GM19238 (cell line): ENCODE results near the gene HS3ST4.

Experiments
- DNase-seq: peaks from one replicate; pipeline ENCODE4 v3.0.0; 2011; ENCODE audit warnings: low spot score; ENCODE audit not compliant: insufficient read length

HS3ST4 gene

DNA sequence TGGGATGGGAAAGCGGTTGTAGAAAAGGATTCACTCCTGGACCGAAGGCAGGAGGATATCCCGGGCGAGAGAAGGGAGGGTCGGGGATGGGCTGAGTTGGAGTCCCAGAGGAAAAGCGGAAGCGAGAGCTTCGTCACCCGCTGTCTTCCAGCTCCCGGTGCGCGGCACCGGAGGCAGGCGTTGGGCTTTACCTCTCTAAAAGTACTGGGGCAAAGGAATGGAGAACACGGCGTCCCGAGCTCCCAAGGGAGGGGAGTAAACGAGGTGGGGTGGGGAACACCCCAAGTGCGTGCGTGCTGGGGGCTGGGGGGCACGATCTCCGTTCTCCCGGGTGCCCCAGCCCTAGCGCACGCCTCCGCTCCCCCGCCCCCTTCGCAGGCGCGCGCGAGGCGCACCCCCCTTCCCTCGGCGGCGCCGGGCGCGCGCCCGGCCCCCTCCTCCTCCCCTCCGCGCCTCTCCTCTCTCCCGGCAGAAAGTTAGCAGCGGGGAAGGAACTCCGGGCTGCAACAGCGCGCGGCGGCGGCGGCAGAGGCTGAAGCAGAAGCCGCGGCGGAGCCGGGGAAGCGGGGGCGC lies at the start of gene HS3ST4:
TSS of gene HS3ST4 (plus strand) at position 441 of the 573 bp plus-strand sequence.
- DNase-seq = no peak

DNA sequence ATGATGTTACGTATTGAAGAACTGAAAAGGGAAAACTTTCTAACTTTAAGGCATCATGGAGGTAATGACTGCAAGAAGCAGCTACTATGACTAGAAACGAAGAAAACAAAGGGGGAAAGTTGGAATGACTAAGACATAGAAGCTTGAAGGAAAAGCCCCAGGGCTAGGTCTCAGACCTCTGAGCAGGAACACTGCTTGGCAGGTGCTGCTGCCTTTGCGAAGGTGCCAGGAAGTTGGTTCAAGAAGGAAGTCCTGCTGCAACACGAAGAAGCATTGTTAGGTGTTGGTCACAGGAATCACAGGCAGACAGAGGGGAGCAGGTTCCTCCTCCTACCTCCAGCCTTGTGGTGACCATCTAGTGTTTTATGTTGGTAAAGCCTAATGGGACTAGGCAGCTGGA lies 48.1 kb upstream of the HS3ST4 start:
- DNase-seq = no peak

DNA sequence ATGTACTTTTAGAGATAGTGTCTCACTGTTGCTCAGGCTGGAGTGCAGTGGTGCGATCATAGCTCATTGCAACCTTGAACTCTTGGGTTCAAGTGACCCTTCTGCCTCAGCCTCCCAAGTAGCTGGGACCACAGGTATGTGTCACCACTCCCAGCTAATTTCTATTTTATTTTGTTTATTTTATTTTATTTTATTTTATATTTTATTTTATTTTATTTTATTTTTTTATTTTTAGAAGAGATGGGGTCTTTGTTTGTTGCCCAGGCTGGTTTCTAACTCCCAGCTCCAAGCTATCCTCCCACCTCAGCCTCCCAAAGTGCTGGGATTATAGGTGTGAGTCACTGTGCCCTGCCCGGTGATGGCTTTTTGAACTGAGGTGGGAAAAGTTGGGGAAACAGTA lies 35.1 kb upstream of the HS3ST4 start:
- DNase-seq = no peak

DNA sequence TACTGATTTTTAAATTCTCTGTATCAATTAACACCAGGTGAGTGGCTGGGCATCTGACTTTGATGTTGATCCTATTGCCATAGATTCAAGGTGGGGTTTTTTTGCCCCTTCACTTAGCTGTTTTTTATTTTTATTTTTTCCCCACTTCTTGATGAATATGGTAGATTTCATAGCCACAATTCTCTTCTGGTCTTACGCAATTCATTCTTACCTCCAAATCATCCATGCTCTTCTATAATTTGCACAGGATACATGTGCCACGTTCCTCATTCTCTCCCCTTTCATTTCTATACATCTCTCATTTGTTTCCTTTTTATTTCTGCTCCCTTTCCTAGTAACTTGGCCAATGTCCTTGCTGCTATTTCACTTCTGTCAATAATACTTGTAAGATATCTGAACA lies 14.9 kb upstream of the HS3ST4 start:
- no peak for DNase-seq

DNA sequence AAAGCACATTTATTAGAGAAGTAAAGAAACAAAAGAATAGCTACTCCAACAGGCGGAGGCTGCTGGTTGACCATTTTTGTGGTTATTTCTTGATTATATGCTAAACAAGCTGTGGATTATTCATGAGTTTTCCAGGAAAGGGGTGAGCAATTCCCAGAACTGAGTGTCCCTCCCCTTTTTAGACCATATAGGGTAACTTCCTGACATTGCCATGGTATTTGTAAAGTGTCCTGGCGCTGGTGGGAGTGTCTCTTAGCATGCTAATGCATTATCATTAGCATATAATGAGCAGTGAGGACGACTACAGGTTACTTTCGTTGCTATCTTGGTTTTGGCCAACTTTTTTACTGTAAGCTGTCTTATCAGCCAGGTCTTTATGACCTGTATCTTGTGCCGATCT lies 12.2 kb upstream of the HS3ST4 start:
- DNase-seq = no peak

DNA sequence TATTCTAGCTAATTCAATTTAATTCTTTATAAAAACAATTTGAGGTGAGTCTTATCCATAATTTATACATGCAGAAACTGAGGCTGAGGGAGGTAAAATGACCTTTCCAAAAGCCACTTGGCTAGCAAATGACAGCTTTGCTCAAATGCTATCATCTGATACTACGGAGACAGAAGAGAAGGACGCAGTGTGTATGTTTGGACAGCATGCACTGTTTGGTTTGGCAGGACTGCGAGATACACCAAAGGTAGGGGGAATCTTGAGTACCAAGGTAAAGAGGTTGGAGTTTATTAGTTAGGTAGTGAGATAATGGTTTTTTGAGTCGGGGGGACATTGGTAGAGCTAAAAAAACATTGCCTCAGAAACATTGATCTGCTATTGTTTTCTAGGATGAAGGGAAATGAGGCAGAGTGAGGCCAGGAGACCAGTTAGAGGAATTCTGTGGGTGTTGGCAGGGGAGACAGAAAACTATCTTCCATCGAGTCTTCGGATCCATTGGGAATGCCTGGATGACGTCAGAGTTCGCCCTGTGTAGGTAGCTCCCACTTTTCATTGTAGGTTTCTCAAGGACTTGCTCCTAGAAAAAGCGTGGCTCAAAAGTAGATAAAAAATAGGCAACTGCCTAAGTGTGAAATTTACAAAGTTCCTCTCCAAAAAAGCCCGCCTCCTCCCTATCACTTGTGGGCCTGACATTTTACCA lies 2.5 kb upstream of the HS3ST4 start:
- DNase-seq = no peak

DNA sequence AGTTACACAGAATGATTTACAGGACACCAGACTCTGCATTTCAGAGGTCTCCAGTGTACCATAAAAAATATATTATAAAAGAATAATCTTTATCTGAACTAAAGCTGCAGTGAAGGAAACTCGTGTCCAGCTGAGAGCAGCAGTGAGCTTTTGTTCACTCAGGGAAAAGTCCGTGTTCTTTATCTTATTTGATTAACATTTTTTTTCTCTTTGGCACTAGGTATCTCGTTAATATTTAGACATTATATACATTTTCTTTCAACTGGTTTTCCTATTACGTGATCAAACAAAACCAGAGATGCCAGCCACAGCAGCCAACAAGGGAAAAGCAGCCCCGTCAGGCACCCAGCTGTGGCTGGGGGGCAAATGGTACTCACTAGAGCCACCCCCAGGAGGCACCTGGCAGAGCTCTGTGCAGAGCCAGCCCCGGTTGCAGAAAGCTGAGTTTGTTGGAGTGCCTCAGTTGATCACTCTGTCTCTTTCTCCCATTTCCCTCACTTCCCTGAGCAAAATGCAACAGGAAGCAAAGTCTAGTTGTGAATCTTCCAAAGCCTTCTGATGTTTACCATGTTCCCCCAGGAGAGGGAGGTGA lies 1.1 kb upstream of the HS3ST4 start:
- DNase-seq = no peak

DNA sequence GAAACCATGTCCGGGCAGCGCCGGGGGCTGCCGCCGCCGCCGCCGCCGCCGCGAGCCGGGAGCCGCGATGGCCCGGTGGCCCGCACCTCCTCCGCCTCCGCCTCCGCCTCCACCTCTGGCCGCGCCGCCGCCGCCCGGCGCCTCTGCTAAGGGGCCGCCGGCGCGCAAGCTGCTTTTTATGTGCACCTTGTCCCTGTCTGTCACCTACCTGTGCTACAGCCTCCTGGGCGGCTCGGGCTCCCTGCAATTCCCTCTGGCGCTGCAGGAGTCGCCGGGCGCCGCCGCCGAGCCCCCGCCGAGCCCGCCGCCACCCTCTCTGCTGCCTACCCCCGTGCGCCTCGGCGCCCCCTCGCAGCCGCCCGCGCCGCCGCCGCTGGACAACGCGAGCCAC lies 587 bp downstream of the HS3ST4 start:
- DNase-seq = no peak

DNA sequence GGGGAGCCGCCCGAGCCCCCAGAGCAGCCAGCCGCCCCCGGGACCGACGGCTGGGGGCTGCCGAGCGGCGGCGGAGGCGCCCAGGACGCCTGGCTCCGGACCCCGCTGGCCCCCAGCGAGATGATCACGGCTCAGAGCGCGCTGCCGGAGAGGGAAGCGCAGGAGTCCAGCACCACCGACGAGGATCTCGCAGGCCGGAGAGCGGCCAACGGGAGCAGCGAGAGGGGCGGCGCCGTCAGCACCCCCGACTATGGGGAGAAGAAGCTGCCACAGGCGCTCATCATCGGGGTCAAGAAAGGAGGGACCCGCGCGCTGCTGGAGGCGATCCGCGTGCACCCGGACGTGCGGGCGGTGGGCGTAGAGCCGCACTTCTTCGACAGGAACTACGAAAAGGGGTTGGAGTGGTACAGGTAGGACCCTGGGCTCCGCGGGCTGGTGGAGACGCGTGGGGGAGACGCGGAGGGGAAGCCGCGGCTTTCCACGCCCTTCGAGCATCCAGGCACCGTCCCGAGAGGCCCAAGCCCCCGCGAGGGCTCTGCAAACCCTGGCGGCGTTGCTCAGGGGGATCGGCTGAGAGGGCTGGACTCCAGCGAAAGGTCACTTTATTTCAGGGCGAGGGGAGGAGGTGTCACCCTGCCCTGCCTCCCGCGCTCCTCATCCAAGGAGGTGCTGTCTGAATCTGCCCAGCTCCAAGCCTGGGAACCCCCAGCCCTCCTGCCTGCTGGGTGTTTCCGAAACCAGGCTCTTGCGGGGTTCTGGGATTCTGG lies 1.2 kb downstream of the HS3ST4 start:
- DNase-seq = no peak

DNA sequence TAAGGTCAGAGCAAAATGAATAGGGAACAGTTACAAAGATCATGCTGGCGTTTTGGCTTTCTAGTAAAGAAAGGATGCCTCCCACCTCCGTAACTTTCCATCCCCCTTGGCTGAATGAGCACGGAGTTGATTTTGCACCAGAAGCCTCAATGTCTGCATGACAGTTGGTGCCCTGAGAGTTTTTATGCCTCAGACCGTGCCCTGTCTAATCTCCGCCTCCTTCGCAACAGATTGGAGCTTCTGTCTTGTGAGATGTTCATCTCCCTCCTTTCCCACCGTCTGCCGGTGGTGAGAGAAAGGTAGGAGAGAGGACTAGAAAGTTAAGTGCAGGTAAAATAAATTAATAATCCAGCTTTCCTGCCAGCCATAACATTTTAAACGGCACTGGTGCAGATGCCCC lies 1.9 kb downstream of the HS3ST4 start:
- DNase-seq = no peak

DNA sequence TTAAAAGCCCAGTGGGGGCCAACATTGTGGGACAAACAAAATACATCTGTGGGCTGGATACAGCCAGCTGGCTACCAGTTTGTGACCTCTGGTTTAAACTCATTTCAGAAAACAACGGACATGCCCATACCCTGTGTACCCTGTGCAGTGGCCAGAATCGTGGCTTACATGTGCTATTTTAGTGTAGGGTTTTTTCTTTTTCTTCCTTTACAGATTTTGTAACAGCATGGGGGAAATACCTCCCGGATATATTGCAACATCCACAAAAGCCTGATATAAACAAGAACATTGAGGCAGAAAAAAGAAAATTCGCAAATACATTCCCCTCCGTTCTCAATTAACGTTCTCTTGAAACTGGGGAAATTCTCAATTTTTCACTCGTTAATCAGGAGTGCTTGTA lies 7.3 kb downstream of the HS3ST4 start:
- DNase-seq = no peak

DNA sequence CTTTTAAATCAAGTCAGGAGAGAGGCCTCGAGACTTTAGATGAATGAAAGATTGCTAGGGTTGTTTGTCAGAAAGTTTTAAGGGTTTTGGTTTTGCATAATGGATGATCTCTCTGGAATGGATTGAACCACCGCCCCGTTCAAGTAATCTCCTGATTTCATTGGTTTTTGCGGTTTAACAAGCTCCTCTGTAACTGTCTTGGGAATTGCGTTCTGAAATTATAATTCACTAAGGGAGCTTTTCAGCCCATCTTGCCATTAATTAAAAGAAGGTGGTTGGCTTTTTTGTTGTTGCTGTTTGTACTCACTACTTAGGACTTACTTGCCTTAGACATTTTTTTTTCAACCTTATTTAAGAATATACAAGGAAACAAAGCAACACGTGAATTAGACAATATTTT lies 8.8 kb downstream of the HS3ST4 start:
- DNase-seq = no peak

DNA sequence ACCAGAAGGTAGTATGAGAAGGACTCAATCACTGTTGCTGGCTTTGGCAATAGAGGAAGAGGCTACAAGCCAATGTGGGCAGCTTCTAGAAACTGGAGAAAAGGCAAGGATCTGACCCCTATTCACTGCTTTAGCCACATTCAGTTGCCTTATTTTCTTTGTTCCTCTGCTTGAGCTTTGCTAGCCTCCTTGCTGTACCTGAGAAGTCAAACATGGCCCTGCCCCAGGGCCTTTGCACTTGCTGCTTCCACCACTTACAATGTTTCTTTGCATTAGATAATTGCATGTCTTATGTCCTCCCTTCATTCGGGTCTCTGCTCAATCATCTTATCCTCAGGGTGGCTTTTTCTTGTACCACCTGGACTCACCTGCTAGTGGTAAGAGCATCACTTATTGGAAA lies 15.8 kb downstream of the HS3ST4 start:
- no peak for DNase-seq

DNA sequence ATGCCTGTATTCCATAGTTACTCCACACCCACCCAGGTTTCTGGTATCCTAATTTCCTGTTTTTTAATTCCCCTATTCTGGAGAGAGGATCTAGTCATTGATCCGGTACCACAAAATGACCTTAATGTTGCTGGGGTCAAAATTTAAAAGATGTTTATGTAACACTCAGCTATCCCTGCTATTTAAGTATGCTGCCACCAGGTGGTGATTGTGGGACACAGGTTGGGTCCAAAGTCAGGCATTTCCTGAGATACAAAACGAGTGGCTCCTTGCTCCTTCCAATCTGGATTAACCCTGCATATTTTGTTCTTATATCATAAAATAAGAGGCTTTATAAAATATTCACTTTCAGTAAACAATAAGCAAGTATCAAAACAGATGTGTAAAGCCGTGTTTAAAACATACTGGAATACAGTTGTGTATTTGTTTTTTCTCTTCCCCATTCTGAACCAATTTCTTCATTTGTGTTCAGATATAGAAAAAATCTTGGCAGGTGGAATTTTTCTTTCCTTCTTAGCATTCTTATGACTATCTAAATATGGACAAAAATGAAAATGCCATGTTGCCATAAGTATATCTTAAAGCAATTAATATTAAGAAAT lies 16.3 kb downstream of the HS3ST4 start:
- no peak for DNase-seq

DNA sequence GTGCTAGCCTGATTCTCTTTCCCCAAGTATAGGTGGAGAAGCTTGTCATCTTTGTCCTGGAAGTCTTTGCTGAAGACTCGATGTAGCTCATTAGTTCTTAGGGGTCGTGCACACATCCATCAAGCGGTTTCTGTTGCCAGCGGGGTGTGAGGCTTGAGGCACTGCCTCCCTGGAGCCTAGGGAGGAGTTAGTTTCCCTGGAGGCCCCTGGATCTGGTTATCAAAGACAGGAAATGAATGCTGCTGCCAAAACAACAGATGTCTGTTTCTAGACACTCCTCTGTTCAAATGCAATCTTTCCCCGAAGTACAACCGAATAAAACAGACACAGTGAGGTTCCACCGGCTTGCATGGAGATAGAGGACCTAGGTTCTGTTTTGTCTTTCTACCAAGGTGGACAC lies 17.5 kb downstream of the HS3ST4 start:
- no peak for DNase-seq

DNA sequence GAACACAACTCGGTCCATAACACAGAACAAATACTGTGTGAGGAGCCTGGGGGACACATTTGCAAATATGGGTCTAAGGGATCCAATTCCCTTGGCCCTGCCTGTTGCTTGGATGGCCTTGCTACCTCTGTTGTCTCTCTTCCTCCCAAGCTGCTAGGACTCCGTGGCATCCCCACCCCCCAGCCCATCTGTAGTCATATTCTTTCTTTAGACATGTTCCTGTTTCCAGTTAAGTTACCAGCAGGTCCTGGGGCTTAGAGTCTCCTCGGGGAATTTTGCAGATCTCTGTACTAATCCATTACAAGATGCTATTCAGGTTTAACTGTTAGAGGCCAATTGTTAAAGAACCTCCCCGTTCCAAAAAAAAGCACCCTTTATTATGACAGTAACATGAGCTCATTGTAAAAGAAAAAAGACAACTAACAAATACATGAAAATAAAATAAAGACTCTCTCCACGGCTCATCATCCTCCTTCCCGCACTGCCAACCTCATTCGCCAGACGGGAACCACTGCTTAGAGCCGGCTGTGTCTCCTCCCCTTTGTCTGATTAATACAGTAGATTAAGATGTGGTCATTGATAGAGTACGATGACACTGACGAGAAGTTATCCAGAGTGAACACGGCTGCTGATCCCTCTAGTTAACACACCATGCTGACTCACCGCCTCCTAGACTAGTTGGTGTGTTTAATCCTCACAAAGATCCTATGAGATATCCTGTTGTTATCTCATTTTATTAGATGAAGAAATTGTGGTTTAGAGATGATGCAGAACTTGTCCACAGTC lies 22.2 kb downstream of the HS3ST4 start:
- DNase-seq = no peak

DNA sequence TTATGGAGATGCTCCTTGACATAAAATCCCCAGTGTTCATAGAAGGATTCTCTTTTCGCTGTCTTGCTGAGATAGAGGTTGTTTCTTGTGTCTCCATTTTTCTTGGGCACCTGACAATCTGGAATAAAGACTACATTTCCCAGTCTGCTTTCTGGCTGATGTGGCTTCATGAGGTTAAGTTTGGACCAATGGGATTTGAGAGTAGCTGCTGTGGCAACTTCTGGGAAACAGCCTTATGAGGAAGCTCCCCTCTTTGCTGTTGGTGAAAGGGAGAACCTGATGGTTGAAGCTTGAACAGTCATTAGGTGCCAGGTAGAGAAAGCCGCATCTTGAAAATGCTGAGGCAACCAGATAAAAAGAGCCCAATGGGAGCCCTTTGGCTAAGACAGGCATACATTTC lies 24.4 kb downstream of the HS3ST4 start:
- DNase-seq = no peak

DNA sequence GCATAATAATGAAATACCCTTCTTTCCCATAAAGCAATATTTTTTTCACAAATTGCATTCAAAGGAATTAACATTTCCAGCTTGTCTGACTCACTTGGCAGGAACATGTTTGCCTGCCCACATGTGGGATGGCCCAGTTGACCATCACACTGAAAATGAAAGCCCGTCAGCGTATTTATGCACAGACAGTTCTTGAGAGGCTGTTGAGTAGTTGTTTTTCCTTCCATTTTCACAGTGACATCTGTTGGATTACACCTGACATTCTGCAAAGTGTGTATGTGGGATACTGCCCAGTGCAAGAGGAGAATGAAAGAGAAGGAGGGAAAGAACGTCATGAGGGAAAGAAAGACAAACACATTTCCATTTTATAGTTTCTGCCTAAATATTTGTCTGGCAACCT lies 29.7 kb downstream of the HS3ST4 start:
- DNase-seq = no peak

DNA sequence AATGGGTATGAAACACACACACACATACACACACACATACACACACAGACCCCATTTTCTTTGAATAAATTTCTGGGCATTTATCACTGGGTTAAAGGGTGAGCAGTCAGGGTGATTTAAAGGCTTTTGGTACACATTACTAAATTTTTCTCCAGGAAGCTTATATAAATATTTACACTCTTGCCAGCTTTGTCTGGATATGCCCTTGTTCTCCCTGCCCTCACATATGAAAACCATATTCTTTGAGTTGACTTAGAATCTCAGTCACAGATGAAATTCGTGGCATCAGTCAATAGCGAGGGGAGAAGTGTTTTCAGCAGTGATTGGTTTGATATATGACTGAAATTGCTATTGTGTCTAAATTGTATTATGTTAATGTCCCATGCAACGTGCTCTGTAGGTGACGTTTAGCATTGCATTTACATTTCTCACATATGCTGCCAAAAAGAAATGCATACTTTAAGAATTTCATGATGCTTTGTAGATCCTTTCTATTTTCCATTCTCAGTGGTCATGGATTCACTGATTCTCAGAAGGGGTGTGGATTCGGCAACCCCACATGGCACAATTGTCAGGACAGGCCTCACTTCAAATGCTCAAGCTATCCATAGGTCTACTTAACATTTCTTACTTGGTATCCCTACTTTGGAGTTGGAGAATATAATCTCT lies 34.8 kb downstream of the HS3ST4 start:
- no peak for DNase-seq

DNA sequence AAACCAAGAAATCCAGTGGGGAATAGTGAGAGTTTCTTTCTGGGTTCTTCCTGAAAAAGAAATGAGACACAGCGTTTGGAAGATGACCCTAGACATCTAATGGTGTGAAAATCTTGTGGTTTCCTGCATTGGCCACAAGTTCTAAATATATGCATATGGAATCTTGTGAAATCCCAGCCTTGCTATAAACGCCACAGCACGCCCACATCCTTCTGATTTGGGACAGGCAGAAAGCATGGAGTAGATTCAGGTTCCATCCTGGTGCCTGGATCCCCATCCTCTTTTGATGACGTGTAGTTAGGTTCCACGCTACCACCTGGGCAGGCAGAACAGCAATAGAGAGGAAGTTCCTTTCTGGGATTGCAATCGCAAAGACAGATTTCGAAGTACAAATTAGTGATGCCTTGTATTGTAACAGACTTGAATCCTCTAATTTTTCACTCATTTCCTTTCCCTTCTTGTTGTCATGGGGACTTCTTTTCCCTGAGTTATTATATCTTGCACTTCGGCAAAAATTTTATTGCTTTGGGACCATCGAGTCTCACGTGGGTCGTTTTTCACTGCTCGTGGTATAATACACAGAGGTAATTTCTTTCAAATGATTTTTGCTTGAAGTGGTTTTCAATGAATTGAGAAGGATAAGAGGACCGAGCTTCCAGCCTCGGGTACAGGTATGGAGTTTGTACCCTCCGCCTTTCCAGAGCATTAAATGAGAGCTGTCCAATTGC lies 37.6 kb downstream of the HS3ST4 start:
- DNase-seq = no peak
